ENCODE measurements around the gene ATP7B.

The ATP7B gene

DNA sequence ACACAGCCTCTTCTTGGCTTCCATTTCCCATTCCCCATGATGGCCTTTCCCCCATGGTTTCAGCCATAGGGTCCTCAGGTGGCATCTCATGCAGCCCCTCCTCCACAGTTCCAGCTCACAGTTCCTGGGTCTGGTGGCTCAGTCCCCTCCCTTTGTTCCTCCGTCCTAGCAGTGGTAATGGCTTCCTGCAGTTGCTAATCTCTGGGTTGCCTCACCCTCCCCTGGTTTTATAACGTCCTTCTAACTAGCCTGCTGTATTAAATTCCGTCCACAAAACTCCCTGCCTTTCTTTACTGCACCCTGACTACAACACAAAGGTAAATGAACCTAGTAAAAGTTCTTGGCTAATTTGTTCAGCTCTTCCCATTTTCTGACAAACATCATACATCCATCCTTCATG, 118.6 kb downstream of the ATP7B start:
- no peak for DNase-seq (ENCODE audit: low read depth)

DNA sequence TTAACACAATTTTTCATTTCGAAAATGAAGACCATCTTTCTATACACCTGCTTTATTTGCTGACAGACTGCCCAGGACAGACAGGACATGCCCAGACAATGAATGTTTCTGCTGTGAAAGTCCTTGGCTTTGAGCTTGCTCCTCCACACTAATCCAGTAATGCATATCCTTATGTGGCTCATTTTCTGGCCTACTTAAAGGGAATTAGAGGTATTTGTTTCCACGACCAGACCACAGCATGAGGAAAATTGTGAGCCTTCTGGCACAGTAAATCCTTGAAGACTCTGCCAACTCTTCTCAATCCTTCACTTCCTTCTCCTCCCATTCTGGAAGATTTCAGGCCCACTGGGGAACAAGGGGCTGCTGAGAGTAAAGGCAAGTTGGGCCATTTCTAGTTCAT, 123.8 kb downstream of the ATP7B start:
- no peak for DNase-seq (ENCODE audit: low read depth)

DNA sequence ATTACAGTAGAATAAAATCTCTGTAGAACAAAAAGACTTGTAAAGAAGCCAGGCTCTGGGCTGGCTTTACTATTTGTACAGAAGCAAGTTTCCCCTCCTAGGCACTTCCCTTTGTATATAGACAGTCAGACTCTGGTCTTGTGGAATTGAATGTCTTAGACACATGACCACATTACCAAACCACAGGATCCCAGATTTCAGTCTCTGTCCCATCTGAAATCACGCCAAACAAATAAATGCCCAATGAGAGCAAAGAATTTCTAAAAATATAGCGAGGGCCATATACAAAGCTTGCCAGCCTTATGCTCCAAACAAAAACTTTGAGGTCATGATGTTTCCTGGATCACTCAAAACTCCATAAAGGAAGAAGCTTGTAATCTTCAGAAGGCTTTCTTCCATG, 125.6 kb downstream of the ATP7B start:
- DNase-seq (ENCODE audit: low read depth) = no peak

- DNase-seq (ENCODE audit: low read depth) = no peak
Measured at GRCh38 chr13:51883226-51883600, 128.0 kb downstream of the ATP7B start.

All from stimulated activated CD4-positive, alpha-beta T cell treated with anti-CD3 and anti-CD28 coated beads, Interleukin-2, amount 100 ng/mL, for 4 hours (primary cell).